Thyroid gland (tissue), 4 donors: ENCODE data around the gene PRMT7.

Experiments used
- CTCF ChIP-seq, 6 experiments: fragments of 200-600 bp in 3 of 6; fragments of 450-650 bp in 3 of 6; sonication (generic) in 3 of 6; IDR thresholded peaks; one replicate each; pipeline ENCODE4 v1.5.1; 2016 to 2019; ENCODE audit warnings: antibody characterized with exemption in 6 of 6, mild to moderate bottlenecking in 2 of 6, inconsistent platforms in 1 of 6, moderate library complexity in 1 of 6
- POLR2A ChIP-seq, 2 donors: fragments of 450-650 bp; IDR thresholded peaks; one replicate each; pipeline ENCODE4 v1.6.1; 2017; ENCODE audit warnings: antibody characterized with exemption in 2 of 2, mild to moderate bottlenecking in 2 of 2, moderate library complexity in 1 of 2

- no peak for TF ChIP-seq CTCF (IDR thresholded peaks at IDR 0.05)
- TF ChIP-seq POLR2A (IDR thresholded peaks at IDR 0.05): no peak
Observed at GRCh38 chr16:68376590-68376989, 65.8 kb downstream of the PRMT7 start.
